Cardiac fibroblast (primary cell): ENCODE data around the gene CCDC3.

ENCODE experiments used
- DNase-seq, 2 donors: peaks; one replicate each; pipeline versions ENCODE4 v3.0.0 to v3.0.0-alpha.2; 2010; ENCODE audit warnings: low read depth in 2 of 2
- H3K4me3 ChIP-seq, 2 donors: replicated peaks in 1 of 2; 1 replicate in 1 of 2; 2 replicates in 1 of 2; pipeline ENCODE4 v1.5.1; 2011; ENCODE audit warnings: low read depth in 2 of 2, low read length in 2 of 2, mild to moderate bottlenecking in 2 of 2, moderate library complexity in 1 of 2
- CTCF ChIP-seq: IDR thresholded peaks from one replicate; pipeline ENCODE4 v1.5.1; 2011; ENCODE audit warnings: low read depth, mild to moderate bottlenecking, low read length, inconsistent platforms

Gene CCDC3

GRCh38 chr10:13023754-13024153 is 22.2 kb upstream of the CCDC3 start:
- TF ChIP-seq CTCF = no peak
- H3K4me3 ChIP-seq = no peak overlapping the region
- no peak for DNase-seq

- no peak for TF ChIP-seq CTCF
- no peak for DNase-seq
- H3K4me3 ChIP-seq = no peak overlapping the region
Observed at GRCh38 chr10:13019280-13019679, 17.8 kb upstream of the CCDC3 start.

- TF ChIP-seq CTCF = no peak
- H3K4me3 ChIP-seq = no peak overlapping the region
- DNase-seq = peak; percentile 33 to 70
Observed at GRCh38 chr10:13018171-13018570, 16.7 kb upstream of the CCDC3 start.

- no peak for DNase-seq
- no peak for TF ChIP-seq CTCF
- no peak overlapping the region for H3K4me3 ChIP-seq
Observed at GRCh38 chr10:13016886-13017285, 15.4 kb upstream of the CCDC3 start.

GRCh38 chr10:13016426-13016825 is 14.9 kb upstream of the CCDC3 start:
- no peak for TF ChIP-seq CTCF
- H3K4me3 ChIP-seq = no peak overlapping the region
- DNase-seq = peak; percentile 13 to 91

- H3K4me3 ChIP-seq = no peak overlapping the region
- no peak for DNase-seq
- TF ChIP-seq CTCF = no peak
Observed at GRCh38 chr10:13006037-13006436, 4.5 kb upstream of the CCDC3 start.

- no peak overlapping the region for H3K4me3 ChIP-seq
- no peak for DNase-seq
- no peak for TF ChIP-seq CTCF
Observed at GRCh38 chr10:13003759-13004158, 2.2 kb upstream of the CCDC3 start.
